M059J (cell line): ENCODE measurements around the gene HOXC12. TPM values are rescaled to one million over a fixed set of nuclear protein-coding genes. Genes with fewer than 3 reads are reported as not detected.

Experiments used
- DNase-seq: peaks from one replicate; pipeline ENCODE4 v3.0.0-alpha.2; 2012; ENCODE audit warnings: low read depth
- total RNA-seq: library from RNA; depleted of rRNA; stranded (reverse); fragments of >200 nt; shearing (Covaris generic); gene quantifications from 2 replicates; pipeline ENCODE4 v1.2.3, GENCODE V29; 2014

Gene HOXC12
- total RNA-seq, 1 experiment from 2014 or later = not detected

DNA sequence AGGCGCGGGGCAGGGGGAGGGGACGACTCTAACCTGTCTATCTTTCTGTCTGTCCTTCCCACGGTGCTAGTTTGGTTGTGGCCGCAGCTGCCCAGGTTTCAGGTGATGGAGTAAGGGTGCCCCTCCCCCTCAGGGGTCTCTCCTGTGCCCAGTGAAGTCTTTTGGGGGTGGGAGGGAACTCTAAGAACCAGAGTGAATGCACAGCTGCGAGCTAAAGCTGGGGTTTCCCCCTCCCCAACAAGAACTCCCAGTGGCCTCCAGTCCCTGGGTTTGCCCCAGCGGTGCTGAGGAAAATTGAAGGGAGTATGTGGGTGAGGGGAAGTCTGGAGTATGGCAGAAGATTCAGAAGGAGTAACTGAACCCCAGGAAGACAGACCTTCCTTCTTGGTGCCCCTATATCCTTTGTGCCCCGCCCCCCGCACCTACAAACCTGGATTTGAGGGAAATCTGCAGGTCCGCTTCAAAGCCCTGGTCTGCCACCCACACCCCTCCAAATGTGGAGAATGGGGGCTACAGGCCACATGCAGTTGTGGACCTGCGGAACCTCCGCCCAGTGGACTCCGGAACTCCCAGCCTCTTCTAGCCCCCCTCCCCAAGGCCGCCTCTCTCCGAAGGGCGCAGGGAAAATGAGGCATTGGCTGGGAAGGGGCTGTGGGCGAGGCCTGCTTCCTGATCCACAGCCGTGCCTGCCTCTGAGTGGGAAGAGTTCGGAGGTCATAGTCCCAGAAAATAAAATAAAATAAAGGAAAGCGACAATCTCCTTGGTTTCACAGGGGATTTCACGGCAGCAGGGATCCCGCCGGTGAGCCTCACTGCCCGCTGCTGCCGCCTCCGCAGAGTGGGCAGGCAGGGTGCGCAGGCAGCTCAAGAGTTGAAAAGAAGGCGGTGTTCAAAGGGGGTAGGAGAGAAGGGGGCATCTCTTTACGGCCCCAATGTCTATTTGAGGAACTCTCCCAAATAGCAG is 41.8 kb downstream of the HOXC12 start:
- DNase-seq = no peak

DNA sequence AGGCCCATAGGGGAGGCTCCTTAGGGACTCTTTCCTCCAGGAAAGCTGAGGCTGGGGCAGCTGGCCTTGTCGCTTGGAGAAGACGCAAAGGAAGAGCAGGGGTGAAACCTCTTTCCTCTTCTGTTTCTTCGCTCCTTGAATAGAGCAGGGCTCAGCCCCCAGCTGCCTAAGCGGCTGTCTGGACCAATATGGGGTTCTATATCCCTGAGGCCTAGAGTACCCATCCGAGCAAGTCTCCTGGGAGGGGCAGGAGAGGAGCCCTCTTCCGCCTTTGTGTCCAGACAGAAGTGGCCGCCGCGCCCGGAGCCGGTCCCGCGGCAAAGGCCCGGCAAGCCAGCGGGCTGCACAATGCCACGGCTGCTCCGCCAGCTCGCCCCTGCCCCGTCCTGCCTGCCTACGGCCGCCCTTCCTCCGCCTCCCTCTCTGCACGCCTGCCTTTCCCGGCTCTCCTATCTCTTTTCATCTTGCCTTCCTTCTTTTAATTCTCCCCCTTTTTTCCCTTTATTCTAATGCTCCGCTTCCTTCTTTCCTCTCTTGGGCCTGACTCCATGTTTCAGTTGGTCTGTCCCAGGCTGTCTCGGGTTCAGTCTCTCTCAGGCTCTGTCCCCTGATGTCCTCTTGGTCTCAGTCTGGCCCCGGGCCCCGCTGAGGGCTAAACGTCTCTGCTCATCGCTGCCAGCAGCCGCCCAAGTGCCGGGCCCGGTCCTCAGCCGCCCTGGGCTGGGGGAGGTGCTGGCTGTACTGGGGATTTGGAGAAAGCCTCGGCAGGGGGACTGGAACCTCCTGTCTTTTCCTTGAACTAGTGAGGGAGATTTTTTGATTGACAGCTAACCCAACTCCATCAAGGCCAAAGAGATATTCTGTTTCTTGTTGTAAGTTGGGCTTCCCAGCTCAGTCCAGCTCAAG is 42.8 kb downstream of the HOXC12 start:
- DNase-seq = no peak

DNA sequence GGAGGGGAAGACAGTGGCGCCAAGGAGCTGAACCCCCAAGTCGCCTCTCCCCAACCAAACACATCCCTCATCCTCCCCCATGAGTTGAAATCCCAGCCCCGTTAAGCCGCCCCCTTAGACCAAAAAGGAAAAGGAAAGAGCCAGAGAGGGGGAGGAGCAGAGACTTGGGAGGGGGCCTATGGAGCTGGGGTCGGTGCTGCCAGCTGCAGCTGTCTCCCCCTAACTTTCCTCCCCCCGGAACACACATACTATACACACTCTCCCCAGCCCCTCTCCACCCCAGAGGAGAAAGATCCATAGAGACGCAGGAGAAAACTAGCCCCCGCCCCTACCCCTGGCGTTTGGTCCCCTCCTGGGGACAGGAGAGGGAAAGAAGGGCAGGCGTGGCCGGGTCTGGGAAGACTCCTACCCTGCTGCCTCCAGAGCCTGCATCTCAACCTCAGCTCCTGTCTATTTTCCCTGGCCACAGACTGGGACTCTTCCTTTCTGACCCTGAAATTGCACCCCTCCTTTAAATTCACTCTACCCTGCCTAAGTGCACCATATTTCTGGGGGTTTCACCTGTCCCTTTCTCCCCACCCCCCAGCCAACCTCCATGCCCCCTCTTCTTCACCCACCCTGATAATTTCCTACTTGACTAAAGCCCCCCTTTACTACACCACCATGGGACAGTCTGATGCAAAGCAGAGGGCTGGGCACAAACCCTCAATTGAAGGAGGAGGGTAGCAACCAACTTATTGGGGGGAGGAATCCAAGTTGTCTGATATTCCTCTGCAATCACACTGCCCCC is 43.6 kb downstream of the HOXC12 start:
- no peak for DNase-seq

DNA sequence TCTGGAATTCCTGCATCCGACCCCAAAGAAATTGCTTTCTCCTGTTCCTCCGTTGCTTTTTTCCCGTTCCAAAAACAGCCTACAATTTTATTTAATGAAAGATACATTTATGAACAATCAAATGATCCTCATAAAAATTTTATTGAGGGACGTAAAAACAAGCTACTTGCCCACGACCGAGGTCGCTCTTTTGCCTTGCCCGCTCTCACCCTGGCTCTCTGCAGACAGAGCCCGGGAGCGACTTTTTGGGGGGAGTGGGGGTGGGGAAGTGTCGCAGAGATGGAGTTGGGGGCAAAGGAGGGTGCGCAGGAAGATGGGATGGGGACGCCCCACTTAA is 44.2 kb downstream of the HOXC12 start:
- DNase-seq = no peak

DNA sequence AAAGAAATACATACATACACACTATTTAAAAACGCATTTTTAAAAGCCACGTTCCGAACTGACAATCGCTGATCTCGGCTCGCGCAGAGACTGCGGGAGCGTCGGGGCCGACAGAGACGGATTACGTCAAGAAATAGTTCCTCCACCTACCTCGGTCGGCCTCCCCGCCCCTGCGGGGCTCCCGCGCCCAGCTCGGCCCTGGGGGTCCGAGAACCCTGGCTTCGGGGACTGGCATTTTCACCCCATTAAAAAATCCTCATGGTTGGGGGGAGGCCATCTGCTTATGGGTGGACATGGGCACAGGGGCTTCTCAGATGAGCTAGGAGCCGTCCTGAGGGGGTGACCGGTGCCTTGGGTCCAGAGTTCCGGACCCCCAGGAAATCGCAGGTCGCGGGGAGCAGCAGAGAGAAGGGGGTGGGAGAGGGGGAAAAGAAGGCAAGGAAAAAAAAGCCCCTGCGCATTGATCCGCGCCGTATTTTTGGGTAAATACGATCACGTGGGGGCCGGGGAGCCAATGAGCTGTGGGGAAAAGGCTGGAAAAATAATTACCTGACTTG is 44.9 kb downstream of the HOXC12 start:
- DNase-seq = peak; percentile 77

DNA sequence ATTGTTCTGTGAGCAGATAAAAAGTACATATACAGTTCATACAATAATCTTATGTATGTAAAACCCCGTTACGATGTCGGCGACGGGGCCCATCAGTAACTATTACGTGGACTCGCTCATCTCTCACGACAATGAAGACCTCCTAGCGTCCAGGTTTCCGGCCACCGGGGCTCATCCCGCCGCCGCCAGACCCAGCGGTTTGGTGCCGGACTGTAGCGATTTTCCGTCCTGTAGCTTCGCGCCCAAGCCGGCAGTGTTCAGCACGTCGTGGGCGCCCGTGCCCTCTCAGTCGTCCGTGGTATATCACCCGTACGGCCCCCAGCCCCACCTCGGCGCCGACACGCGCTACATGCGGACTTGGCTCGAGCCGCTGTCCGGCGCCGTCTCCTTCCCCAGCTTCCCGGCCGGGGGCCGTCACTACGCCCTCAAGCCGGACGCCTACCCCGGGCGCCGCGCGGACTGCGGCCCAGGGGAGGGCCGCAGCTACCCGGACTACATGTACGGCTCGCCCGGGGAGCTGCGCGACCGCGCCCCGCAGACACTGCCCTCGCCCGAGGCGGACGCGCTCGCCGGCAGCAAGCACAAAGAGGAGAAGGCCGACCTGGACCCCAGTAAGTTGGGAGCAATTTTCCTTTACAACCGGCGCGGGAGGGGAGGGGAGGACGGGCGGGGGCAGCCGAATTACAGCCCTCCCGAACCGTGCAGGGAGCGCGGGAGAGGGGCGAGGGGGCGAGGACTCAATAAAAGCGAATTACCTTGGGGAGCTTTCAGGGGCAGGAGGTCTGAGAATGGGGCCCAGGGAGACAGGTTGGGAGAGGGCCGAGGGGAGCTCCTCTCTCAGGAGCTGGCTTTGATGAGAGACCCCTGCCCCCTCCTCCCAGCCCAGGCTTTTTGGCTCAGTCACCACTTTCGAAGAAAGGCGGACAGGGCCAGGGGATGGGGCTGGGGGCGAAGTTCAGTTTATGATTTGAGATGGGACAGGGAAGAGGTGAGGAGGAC is 45.7 kb downstream of the HOXC12 start, which contains the start of gene HOXC9:
HOXC9 (plus strand) TSS at position 46 of the 999 bp plus-strand sequence; CDS start at position 74, 28 bp downstream.
- DNase-seq = peak; percentile 52

DNA sequence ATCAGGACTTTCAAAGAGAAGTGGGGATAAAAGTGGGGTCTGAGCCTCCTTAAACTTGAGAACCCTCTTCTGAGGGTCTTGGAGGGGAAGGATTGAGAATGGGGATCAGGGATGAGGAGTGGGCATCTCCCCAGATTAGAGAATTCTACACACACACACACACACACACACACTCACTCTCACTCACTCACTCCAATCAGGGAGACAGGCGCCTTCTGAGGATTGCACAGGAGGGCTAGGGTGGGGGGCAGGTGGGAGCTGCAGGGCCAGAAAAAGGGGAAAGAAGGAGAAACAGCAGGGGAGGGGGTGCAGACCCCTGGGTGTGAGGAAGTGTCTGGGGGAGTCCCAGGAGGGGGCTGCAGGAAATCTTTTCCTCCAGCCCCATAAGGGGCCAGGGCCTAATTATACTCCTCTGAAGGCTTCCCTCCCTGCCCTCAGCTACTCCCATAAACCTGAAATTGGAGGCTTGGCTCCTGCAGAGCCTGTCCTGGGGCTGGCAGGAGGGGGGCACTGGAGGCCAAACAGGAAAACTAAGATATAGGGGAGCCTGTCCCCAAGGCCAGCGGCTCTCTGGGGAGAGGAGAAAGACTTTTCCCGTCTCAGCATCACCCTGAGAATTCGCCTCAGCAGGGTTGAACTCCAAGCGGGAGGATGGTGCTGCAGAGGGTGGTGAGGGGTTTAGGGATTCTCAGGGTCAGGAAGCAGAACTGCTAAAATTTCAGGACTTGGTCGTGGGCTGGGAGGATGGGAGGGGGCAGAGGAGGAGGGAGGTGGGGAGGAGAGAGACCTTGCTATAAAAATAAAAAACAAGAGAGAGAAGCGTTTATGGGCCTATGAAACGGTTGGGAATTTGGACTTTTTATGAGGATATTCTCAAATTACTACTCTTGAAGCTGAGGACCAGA is 46.8 kb downstream of the HOXC12 start:
- no peak for DNase-seq

DNA sequence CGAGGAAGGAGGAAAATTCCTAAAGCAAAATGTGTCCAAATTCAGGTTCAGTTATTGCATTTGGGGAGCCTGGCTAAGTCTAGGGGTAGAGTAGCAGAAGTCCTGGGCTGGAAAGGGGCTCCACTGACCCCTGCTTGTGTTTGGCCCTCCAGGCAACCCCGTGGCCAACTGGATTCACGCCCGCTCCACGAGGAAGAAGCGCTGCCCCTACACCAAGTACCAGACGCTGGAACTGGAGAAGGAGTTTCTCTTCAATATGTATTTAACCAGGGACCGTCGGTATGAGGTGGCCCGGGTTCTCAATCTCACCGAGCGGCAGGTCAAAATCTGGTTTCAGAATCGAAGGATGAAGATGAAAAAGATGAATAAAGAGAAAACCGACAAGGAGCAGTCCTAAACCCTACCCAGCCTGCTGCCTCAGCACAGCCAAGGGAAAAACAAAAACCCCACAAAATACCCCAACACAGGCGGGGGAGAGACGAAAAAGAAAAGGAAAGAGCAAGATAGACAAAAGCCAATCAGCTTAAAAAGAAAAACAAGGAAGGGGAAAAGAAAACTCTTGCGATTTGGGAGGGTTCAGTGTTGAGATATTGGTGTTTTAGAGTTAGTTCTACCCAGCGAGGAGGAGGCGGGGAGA is 47.7 kb downstream of the HOXC12 start:
- DNase-seq = no peak

DNA sequence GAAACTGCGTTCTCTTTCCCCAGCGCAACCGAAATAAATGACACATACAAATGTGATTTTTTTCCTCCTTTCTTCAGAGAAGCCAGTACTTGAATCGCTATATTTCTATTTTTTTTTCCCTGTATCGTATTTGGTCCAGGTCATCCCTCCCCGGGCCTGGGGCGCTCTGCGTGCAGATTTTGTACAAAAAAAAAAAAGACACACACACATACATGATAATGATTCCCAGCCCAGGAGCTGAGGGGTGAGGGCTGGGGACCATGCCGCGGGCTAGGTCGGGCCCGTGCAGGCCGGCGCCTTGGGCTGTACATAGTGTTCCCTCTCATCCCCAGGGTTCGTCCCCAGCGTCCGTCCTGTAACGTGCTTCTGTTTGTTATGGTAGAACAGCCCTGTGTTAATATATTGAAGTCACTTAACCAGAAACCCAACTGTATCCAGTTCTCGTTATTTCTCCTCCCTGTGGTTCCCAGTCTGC is 48.2 kb downstream of the HOXC12 start:
- DNase-seq = no peak

DNA sequence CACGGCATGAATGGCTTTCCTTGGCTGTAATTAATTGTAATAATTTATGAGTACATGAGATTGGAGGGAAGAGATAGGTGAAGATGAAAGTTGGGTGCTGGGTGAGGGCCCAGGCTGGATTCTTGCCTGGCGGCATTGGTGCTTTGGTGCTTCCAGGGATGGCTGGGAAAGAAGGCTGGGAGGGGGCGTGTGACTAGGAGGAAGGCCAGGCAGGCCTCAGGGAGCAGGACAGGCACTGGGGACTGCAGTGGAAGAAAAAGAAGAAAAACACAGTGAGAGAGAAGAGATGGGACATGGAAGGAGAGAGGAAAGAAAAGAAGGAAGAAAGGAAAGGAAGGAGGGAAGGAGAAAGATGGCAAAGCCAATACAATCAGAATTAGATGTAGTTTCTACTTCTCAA is 48.9 kb downstream of the HOXC12 start:
- no peak for DNase-seq

DNA sequence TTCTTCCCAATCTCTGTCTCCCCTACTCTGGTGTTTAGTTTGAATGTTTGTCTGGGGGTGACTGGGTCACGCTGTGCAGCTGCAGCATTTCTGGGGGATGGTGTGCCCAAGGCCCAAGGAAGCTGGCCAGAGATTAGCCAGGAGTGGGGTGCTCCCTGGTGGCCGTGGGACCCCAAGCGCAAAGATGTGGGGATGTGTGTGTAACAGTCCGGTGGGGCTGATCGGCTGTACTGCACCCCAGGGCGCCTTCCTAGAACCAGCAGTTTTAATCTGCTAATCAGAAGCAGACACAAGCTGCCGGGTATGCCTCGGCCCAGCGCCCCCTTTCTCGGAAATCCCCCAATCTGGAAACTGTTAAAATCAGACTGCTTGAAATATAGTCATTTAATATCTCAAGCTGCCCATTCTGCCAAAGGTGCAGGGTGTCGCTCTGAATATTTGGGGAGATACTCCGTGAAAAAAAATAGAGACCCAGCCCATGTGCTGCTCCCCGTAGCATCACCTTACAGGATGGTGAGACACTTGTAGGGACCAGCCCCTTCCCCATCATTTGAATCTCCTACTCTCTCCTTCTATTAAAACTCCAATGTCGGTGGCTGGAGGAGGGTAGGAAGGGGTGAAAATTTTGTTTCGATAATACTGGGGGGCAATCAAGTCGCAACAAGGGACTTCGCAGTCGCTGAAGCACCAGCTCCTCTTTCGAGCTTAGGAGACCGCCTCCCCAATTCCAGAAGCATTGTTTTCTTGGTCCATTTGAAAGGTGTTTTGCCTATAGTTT is 49.5 kb downstream of the HOXC12 start:
- DNase-seq = peak; percentile 30

DNA sequence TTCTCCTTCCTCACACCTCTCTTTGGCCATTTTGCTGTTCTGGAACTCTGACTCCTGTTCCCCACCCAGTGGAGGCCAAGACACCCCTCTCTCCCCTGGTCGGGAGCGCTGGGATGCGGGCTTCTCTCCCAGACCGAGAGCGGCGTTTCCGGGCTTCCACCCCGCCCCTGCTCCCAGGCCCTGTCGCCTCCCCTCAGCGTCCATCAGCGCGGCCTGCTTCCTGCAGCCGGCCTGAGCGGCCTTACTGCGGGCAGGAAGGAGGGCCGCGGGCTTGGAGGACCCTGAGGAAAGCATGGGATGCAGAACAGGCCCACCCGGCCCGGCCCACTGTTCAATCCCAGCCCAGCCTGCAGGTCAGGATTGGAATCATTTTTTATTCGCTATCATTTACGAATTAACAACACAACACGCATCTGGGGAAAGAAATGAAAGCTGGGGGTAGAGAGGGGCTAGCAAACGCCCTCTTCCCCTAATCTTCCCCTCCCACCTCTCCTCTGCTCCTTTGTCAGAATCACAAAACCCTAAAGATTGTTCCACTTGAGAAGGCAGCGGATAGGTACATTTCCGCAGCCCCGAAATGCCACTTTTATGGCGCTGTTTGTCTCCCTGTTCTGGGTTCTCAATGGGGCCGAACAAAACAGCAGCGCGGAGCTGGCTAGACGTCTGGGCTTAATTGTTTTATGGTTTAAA is 50.3 kb downstream of the HOXC12 start:
- no peak for DNase-seq

DNA sequence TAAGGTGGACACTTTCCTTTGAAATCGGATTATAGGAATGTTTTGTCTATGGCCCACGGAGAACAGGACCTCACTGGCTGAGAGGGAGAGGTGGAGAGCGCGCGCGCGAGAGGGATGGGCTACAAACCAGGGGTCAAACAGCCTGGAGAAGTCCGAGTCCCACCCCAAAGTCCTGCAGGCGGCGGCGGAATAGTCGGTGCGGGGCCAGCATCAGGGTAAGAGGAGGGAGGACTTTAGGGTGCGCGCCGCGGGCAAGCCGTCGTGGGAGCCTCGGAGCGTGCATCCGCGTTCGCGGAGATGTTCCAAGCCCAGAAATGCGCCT is 50.8 kb downstream of the HOXC12 start:
- no peak for DNase-seq

DNA sequence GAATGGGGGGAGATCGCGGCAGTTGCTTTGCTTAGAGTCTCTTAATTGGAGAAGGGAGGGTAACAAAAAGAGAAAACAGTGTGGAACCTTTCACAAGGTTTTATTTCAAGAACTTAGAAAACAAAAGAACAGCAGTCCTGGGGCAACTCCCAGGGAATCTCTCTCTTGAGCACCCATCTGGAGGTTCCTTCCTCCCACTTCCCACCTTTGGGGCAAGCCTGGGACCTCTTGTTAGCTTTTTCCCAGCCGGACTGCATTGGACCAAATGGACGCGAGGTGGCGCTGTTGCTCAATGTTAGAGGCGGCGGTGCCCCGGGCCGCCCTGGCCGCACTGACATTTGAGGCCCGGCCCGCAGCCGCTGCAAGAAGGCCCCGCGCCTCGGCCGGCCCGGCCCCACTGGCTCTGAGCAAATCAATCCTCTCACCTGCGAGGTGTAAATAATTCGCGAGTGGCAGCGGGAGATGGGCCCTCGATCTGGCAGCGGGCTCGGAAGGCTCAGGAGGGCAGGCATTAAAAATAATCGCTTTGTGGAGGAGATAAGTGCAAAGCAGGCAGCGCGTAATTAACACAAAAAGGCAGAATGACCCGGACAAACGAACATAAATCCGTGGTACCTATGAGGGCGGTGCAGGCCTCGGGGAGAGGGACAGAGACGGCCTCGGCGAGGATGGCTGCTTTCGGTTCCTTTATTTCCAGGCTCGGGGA is 51.3 kb downstream of the HOXC12 start:
- peak; percentile 78 for DNase-seq

DNA sequence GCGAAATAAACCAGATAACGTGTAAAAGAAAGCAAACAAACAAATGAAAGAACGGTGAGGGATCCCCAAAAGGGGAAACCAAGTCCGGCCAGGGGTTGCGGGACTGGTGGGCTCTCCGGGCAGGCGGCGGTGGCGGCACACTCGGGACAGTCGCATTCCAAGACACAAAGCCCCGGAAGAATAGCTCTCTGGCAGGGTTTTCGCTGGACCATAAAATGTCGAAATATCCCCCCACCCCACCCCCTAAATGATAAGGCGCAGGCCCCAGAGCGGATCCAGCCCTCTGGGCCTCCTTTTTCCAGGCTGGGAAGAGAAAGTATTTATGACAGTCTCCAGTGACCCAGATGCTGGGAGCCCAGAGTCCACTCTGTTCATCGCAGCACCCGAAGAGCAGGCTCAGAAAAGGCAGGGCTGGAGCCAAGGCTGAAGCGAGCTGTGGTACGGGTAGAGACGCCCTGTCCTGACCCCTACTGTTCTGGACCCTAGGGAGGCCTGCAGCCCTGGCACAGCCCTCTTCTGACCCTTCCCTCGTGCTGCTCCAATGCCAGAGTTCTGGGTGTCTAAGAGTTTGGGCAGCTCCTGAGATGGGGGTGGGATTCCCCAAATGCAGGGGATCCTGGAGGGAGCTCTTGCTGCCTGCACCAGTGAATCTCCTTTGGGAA is 52.0 kb downstream of the HOXC12 start:
- DNase-seq = no peak
